SH-SY5Y (cell line): ENCODE data around the gene MED9.

ENCODE experiments used
- GATA2 ChIP-seq: IDR thresholded peaks from 2 replicates; pipeline ENCODE4 v1.6.1; 2011; ENCODE audit warnings: mild to moderate bottlenecking, low read depth, low read length
- GATA3 ChIP-seq: IDR thresholded peaks from 2 replicates; pipeline ENCODE4 v1.6.1; 2011; ENCODE audit warnings: low read depth, mild to moderate bottlenecking, low read length, moderate library complexity

- TF ChIP-seq GATA3 (no peak), GATA2 (no peak)
Observed at GRCh38 chr17:17456251-17456650, 20.5 kb upstream of the MED9 start.
